GM19043 (cell line): ENCODE measurements around the gene ETV5.

ENCODE experiments used
- ATAC-seq: cut with Tn5 transposase; IDR thresholded peaks from one replicate; pipeline ENCODE4 v1.9.1; 2021; ENCODE audit warnings: low read depth; ENCODE audit not compliant: unreplicated experiment

The ETV5 gene

GRCh38 chr3:186108941-186109865 lies at the start of gene ETV5:
TSS of gene ETV5 (minus strand) at chr3:186109089. CDS start at chr3:186105868, 3,221 bp downstream.
- peak; percentile 90 for ATAC-seq

GRCh38 chr3:186154641-186155040 lies 45.8 kb upstream of the ETV5 start:
- ATAC-seq = no peak

GRCh38 chr3:186152889-186153292 lies 44.0 kb upstream of the ETV5 start:
- ATAC-seq = peak; percentile 85

- peak; percentile 4 for ATAC-seq
Measured at GRCh38 chr3:186152361-186152798, 43.5 kb upstream of the ETV5 start.

GRCh38 chr3:186151077-186151971 lies 42.4 kb upstream of the ETV5 start:
- no peak for ATAC-seq

GRCh38 chr3:186150041-186150830 lies 41.3 kb upstream of the ETV5 start:
- ATAC-seq = no peak

- no peak for ATAC-seq
Measured at GRCh38 chr3:186149319-186149960, 40.6 kb upstream of the ETV5 start.

GRCh38 chr3:186144257-186144656 lies 35.4 kb upstream of the ETV5 start:
- ATAC-seq = no peak

- ATAC-seq = no peak
Measured at GRCh38 chr3:186143250-186143649, 34.4 kb upstream of the ETV5 start.

GRCh38 chr3:186142393-186142932 lies 33.6 kb upstream of the ETV5 start:
- no peak for ATAC-seq

GRCh38 chr3:186141790-186142189 lies 32.9 kb upstream of the ETV5 start:
- no peak for ATAC-seq

- ATAC-seq = no peak
Measured at GRCh38 chr3:186138272-186138981, 29.5 kb upstream of the ETV5 start.

- no peak for ATAC-seq
Measured at GRCh38 chr3:186137051-186137685, 28.3 kb upstream of the ETV5 start.

- no peak for ATAC-seq
Measured at GRCh38 chr3:186133980-186134379, 25.1 kb upstream of the ETV5 start.

- no peak for ATAC-seq
Measured at GRCh38 chr3:186132487-186132886, 23.6 kb upstream of the ETV5 start.

GRCh38 chr3:186129206-186129605 lies 20.3 kb upstream of the ETV5 start:
- ATAC-seq = no peak

GRCh38 chr3:186128158-186128557 lies 19.3 kb upstream of the ETV5 start:
- no peak for ATAC-seq

GRCh38 chr3:186127463-186127862 lies 18.6 kb upstream of the ETV5 start:
- no peak for ATAC-seq

- no peak for ATAC-seq
Measured at GRCh38 chr3:186125118-186125517, 16.2 kb upstream of the ETV5 start.
